Fibroblast of lung (primary cell): Measurements from ENCODE around the gene GCLC.

ENCODE experiments used
- CTCF ChIP-seq, 2 donors: IDR thresholded peaks in 1 of 2; conservative IDR thresholded peaks in 1 of 2; 1 replicate in 1 of 2; 2 replicates in 1 of 2; pipeline ENCODE4 v1.5.1; 2011 to 2012; ENCODE audit warnings: low read length in 2 of 2, control low read depth in 1 of 2, inconsistent platforms in 1 of 2, low read depth in 1 of 2, mild to moderate bottlenecking in 1 of 2
- EZH2 ChIP-seq: IDR thresholded peaks from 2 replicates; pipeline ENCODE4 v1.5.1; 2012; ENCODE audit warnings: low read length, control low read depth, mild to moderate bottlenecking; ENCODE audit errors: missing control alignments

GRCh38 chr6:53591873-53592272 lies 47.0 kb upstream of the GCLC start:
- TF ChIP-seq CTCF (conservative IDR thresholded peaks at IDR 0.05 in 1 of 2, IDR thresholded peaks at IDR 0.05 in 1 of 2; ENCODE audit: low read depth in 1 of 2, low read length in 2 of 2) (no peak), EZH2 (no peak)
